Activated CD4-positive, alpha-beta T cell treated with anti-CD3 and anti-CD28 coated beads, Interleukin-2, amount 50 U/mL, for 16 hours (primary cell): ENCODE results near the gene SRGAP2B.
A peak's percentile ranks its signal among the peaks of the same experiment; 100 is the strongest.
"Not testable (repeated sequence)": the region's sequence is repeated elsewhere in the genome, so short reads cannot be mapped to it uniquely, and the experiment has no call there.

ENCODE experiments used
- DNase-seq: peaks from one replicate; pipeline ENCODE4 v3.0.0-alpha.2; 2020

Gene SRGAP2B

DNA sequence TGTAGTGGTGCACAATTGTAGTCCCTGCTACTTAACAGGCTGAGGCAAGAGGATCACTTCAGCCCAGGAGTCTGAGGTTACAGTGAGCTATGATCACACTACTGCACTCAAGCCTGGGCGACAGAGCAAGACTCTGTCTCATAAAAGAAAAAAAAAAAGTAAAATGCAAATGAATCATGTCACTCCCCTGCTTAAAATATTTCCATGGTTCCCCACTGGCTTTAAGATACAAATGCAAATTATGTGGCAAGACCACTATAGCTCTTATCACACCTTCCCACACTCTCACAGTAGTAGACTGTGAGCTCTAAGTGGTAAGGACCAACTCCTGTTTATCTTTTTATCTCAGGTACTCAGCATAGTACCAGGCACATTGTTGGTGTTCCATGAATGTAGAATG lies 53.6 kb downstream of the SRGAP2B start:
- DNase-seq, result not testable (repeated sequence)

DNA sequence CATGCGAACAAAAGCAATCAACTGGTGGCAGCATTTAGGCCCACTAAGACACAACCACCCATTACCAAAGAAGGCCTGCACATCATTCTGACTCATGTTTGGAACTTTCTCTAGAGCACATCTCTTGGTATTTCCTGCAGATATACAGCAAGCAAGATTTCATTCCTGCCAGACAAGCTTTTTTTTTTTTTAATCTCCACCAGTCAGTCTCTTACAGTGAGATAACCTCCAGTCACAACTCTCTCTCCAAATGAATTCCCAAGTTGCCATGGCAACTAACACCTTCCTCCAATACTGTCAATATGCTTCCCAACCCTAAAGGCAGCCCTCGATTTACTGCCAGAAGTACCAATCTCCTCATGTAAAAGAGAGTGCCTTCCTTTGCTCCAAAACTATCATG lies 59.1 kb downstream of the SRGAP2B start:
- not testable (repeated sequence) for DNase-seq

- not testable (repeated sequence) for DNase-seq
These were observed 61.6 kb downstream of the SRGAP2B start for GRCh38 chr1:145033523-145033922.

DNA sequence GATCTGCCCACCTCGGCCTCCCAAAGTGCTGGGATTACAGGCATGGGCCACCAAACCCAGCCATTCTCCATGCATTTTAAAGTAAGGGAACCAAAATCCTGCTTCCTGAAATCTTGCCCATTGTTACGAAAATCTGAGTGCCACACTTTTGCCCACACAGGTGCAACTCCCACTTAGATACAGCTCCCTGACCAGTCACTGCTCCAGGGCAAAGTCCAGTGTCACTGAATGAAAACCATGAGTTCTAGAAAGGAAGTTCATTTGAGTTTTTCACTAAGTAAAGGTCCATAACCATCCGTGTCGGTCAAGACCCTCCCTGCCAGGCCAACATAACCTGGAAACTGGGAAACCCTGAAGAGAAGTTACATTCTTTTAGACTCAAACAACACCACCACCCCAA lies 67.9 kb downstream of the SRGAP2B start:
- not testable (repeated sequence) for DNase-seq

- not testable (repeated sequence) for DNase-seq
These were observed 69.8 kb downstream of the SRGAP2B start for GRCh38 chr1:145025286-145025685.

- DNase-seq, result not testable (repeated sequence)
These were observed 72.9 kb downstream of the SRGAP2B start for GRCh38 chr1:145022259-145022658.

- DNase-seq, result not testable (repeated sequence)
These were observed 73.4 kb downstream of the SRGAP2B start for GRCh38 chr1:145021749-145022148.

- DNase-seq, result not testable (repeated sequence)
These were observed 75.4 kb downstream of the SRGAP2B start for GRCh38 chr1:145019709-145020108.

- not testable (repeated sequence) for DNase-seq
These were observed 77.4 kb downstream of the SRGAP2B start for GRCh38 chr1:145017725-145018124.

DNA sequence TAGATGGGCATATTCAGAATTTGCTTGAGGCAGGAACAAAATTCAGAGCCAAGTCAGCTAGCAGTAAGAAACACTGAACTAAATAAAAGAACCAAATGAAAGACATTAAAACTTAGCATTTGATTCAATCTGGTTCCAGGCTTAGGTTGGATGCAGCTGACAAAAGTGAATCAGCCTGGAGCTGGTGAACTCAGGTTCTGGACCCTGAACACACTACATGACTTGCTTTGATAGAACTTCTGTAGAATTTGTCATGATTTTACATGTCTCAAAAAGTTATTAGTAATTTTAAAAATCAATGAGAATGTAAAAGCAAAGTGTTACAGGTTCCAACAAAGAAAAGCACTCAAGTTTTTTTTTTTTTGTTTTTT lies 78.7 kb downstream of the SRGAP2B start:
- DNase-seq, result not testable (repeated sequence)

DNA sequence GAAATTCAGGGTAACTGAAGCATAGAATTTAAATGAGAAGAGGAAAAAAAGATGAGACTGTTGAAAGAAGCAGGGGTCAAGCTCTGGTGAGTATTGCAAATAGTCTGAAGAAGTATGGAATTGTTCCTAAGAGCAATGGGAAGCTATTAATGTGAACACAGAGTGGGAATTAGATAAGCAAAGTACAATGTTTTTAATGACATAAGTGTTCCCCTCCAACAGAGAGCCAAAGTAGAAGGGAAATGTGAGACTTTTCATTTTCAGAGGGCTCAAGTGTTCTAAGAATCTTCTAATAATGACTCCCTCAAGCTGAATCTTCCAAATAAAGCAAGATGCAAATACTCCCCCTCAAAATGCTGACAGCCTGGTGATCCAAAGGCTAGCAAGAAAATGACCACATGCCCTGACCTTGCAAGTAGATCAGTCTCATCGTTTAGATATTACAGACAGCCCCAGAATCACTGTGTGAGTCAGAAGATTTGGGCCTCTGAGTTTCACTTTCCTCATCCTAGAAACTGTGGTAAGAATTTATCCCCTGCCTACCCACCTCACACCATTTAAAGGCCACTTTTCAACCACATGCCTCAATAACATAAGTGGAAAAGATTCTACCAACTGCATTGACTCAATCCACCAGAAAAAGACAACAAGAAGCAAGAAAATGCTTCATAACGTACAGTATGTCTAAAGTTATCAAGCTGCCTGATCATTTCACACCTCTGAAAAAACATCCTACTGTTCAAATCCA lies 79.2 kb downstream of the SRGAP2B start:
- not testable (repeated sequence) for DNase-seq

GRCh38 chr1:145013353-145013752 lies 81.8 kb downstream of the SRGAP2B start:
- not testable (repeated sequence) for DNase-seq

- DNase-seq, result not testable (repeated sequence)
These were observed 83.3 kb downstream of the SRGAP2B start for GRCh38 chr1:145011811-145012210.

- DNase-seq, result not testable (repeated sequence)
These were observed 84.5 kb downstream of the SRGAP2B start for GRCh38 chr1:145010580-145010979.

GRCh38 chr1:145009928-145010327 lies 85.2 kb downstream of the SRGAP2B start:
- peak; percentile 58 for DNase-seq

DNA sequence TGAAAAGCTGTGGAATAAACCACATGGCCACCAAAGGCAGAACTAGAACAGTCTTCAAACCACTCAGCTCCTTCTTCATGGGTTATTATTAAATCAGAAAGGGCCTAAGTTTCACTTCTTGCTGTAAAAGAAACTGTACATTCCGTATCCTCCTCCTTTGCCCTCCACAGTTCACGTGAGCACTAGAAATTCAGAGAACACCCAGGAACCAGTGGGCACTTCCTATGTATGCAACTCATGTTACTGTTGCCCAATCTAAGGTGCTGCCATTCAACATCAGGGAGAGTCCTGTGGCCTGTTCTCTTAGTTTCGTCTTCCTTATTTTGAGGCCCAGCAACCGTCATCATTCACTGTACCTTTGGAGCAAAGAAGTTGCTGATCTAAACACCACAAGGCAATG lies 86.7 kb downstream of the SRGAP2B start:
- DNase-seq, result not testable (repeated sequence)

DNA sequence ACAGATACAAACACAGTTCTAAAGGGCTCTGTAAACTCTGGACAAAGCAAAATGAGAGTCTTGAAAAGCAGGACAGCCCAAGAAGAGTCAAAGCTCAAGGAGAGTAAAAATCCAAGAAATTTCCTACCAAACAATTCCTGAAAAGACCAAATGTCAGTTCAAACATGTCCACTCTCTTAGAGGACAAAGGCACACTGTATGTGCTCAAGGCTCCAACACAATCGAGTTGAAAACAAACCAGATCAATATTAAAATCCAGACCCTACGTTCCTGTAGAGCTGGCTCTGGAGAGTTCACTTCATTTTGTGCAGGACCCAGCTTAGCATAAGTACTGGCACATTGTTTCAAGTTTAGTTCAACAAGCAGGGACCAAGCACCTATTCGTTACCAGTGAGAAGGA lies 90.0 kb downstream of the SRGAP2B start:
- not testable (repeated sequence) for DNase-seq

DNA sequence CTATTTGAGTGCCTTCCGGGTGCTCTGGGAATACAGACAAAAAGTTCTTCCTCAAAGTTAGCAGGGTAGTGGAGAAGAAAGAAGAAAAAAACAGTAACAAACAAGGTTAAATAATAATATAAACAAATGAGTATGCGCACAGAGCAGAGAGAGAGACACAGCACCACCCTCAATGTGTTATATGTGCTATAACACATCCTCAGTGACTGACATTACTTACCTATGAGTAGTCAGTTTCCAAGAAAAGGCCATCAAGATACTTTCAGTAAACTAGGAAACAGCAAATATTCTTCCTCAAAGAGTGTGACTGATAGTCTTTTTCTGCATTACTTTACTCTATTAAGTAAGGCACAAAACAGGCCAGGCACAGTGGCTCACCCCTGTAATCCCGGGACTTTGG lies 93.7 kb downstream of the SRGAP2B start:
- DNase-seq, result not testable (repeated sequence)

DNA sequence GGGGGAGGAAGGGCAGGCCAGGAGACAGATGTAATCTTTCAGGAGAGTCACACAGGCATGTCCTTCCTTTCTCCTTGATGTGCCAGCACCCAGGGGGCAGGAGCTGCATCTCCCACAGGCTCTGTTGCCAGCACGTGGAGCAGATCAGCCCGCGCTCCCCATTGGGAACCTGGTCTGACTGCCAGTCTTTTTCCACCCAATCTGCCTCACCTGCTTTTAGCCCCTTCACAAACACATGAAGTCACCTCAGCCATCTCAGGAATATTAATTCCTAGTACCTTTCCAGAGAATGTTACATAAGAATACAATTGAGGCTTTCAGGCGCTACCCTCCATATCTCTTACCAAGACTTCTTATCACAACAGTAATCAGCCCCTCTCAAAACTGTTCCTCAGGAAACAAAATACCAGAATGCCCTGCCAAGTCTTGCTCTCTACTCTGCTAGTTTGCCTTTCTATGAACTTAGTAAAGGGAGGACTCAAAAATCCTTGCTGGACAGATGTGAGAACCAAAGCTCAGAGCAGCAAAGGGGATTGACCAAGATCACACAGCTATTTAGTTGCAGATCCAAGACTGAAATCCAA lies 94.3 kb downstream of the SRGAP2B start:
- not testable (repeated sequence) for DNase-seq

GRCh38 chr1:145000074-145000742 lies 94.9 kb downstream of the SRGAP2B start:
- DNase-seq, result not testable (repeated sequence)

DNA sequence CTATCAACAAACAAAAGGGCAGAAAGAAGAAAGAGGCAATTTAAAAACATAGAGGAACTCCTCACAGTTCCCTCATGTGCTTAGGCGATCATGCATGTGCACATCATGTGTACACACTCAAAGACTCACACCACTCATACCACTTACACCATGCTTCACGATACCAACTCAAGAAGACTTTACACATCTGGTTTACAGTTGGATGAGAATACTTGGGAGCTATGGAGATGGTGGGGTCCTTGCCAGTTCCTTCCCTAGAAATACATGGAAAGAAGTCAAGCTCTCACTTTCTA lies 96.2 kb downstream of the SRGAP2B start:
- not testable (repeated sequence) for DNase-seq

DNA sequence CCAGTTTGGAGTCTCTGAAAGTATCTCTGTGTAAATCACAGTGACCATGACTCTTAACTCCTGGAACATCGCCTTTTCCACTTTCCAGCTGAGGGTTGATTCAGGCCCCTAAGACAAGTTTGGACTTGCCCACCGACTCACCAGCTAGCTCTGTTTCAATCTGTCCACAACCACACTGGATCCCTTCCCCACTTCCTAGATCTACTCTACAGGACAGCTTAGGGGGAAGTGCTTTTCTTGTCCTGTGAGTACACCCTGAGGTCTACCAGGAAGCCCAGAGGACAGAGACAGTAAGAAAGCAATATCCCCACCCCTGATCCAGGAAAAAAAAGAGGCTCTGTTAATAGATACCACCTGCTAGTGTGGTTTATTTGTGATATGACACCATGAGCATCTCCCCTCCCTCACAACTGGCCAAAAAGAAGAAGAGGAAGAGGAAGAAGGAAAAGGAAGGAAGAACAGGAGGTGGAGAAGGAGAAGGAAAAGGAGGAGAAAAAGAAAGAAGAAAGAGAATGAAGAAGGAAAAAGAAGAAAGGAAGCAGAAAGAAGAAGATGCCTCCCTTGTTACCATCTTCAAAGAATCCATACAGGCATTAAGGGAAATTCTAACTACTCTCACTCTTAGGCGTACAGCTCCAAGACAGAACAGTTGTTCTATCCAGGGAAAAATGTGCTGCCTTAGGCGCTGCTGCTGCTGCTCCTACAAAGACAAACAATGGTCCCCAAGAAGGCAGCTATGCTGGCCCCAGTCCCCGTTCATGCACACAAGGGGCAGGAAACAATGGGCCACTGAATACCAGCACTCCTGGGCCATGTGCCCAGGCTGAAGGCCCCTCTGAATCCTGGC lies 96.8 kb downstream of the SRGAP2B start:
- DNase-seq, result not testable (repeated sequence)

GRCh38 chr1:144995833-144996410 lies 99.2 kb downstream of the SRGAP2B start:
- DNase-seq, result not testable (repeated sequence)
